Stimulated activated CD8-positive, alpha-beta memory T cell treated with anti-CD3 and anti-CD28 coated beads, Interleukin-12 subunit alpha, Interleukin-12 subunit beta, amount 100 ng/mL, for 24 hours (primary cell): ENCODE data around the gene VIM.

Experiments used
- DNase-seq: peaks from one replicate; pipeline ENCODE4 v3.0.0-alpha.2; 2020; ENCODE audit errors: extremely low read depth

VIM gene

DNA sequence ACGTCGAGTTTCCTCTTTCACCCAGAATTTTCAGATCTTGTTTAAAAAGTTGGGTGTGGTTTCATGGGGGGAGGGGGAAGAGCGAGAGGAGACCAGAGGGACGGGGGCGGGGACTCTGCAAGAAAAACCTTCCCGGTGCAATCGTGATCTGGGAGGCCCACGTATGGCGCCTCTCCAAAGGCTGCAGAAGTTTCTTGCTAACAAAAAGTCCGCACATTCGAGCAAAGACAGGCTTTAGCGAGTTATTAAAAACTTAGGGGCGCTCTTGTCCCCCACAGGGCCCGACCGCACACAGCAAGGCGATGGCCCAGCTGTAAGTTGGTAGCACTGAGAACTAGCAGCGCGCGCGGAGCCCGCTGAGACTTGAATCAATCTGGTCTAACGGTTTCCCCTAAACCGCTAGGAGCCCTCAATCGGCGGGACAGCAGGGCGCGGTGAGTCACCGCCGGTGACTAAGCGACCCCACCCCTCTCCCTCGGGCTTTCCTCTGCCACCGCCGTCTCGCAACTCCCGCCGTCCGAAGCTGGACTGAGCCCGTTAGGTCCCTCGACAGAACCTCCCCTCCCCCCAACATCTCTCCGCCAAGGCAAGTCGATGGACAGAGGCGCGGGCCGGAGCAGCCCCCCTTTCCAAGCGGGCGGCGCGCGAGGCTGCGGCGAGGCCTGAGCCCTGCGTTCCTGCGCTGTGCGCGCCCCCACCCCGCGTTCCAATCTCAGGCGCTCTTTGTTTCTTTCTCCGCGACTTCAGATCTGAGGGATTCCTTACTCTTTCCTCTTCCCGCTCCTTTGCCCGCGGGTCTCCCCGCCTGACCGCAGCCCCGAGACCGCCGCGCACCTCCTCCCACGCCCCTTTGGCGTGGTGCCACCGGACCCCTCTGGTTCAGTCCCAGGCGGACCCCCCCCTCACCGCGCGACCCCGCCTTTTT is at the start of gene VIM:
VIM (plus strand) TSS at position 151 of the 925 bp plus-strand sequence. CDS start 1,182 bp downstream, outside the sequence.
- peak; percentile 55 for DNase-seq

DNA sequence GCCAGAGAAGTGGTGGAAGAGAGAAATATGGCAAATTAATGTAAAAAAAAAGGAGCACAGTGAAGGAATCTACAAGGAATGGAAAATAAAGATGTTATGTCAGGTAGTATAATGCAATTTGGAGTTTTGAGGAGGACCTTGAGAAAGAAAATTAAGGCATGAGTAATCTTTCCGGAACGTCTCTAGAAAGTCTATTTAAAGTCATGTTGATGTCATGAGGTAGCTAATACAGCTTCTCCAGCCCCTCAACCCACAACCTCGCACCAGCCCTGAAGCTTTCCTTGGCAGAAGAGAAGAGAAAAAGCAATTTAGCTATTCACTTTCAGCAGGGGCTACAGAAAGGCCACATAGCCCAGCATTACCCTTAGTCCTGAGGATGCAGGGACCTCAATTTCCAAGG is 49.0 kb upstream of the VIM start:
- DNase-seq, result no peak

DNA sequence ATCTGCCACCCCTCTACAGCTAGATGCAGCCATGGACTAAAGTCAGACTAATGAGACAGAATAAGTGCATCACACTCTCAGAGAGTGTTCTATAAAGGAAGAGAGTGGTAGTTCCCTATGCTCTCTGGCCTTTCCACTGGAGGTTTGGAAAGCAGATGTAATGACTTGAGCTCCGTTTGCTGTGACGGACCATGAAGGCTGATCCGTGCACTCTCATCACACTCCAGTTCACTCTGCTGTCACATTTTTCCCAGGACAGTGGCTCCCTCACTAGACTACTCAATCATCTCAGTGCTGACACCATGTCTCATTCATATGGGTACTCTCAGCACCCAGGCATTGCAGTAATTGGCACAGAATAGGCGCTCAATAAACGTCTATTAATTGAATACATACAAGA is 46.9 kb upstream of the VIM start:
- no peak for DNase-seq

DNA sequence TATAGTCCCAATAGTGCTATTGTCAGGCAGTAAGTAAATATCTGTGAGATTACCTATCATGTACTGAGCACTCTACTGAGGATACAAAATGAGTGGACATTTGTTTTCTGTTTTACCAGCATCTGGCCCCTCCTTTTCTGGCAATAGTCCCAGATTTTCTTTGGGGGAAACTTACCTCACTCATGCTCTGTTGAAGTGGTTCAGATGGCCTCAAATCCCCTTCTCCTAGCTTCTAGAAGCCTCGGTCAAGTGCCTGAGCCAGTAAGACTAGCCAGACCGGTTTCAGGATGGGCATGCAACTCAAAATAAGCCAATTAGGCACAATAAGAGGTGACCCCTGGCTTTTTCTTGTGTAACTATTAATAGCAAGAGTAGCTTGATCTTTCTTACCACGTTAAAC is 46.3 kb upstream of the VIM start:
- no peak for DNase-seq

DNA sequence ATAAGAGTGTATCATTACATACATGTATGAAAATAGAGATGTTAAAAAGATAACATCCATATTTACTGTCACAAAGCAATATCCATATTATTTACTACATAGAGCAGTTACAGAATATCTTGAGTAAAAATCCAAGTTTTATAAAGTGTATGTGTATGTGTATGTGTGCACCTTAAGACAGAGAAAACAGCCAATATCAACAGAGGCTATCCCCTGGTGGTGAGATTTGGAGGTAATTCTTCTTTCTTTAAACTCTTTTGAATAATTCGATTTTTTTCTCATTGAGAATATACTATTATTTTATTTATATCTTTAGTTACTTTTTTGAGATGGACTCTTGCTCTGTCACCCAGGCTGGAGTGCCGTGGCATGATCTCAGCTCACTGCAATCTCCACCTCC is 44.9 kb upstream of the VIM start:
- no peak for DNase-seq

DNA sequence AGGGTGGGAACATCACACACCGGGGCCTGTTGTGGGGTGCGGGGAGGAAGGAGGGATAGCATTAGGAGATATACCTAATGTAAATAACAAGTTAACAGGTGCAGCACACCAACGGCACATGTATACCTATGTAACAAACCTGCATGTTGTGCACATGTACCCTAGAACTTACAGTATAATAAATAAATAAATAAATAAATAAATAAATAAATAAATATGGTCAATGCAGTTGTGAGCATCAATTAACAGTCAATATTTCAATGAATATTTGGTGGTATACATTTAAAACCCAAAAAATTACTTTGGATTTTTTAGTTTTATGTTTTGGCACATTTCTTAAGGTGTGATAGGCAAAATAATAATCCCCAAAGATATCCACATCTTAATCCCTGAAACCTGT is 42.2 kb upstream of the VIM start:
- no peak for DNase-seq

DNA sequence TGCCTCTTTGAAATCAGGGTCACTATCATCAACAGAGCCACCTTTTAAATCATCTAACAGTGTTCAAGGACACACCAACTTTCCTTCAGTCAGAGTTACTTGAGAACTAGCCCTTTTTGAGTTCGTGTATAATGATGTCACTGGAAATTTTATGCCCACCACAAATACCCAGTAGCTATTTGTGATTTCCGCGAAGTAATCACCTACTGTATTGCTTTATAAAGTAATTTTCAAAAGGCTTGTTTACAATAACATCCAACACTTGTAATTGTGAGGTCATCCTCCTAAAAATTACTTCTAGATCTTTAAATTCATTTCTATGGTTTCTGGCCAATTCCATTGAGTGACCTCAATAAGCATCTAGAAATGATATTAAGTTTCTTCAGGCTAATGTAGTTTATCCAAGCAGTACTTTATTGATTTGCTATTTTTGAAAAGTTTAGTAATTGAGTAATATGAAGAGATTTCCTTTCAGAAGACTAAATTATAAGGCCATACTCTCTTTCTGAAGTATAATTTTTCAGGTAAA is 39.3 kb upstream of the VIM start:
- DNase-seq, result no peak

DNA sequence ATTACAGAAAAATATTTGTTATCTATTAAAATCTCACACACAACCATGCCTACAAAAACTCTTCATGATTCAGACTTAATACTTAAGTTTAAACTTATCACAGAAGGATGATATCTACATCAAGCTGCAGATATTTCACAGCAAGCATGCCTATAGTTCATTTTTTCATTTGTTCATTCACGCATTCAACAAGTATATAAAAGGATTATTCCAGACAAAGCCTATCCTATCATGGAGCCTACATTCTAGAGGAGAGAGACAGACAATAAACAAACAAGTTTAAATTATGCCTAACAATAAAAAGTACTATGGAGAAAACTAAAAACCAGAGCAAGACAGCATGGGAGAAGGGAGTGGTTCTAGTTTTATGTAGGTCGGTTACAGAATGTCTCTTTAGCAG is 37.4 kb upstream of the VIM start:
- DNase-seq, result no peak

DNA sequence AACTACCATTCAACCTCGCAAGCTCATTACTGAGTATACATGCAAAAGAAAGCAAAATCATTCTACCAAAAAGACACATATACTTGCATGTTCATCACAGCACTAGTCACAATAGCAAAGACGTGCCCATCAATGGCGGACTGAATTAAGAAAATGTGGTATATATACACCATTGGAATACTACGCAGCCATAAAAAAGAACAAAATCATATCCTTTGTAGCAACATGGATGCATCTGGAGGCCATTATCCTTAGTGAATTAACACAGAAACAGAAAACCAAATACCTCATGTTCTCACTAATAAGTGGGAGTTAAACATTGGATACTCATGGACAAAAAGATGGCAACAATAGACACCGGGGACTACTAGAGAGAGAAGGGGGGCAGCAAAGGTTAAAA is 33.0 kb upstream of the VIM start:
- DNase-seq, result no peak

DNA sequence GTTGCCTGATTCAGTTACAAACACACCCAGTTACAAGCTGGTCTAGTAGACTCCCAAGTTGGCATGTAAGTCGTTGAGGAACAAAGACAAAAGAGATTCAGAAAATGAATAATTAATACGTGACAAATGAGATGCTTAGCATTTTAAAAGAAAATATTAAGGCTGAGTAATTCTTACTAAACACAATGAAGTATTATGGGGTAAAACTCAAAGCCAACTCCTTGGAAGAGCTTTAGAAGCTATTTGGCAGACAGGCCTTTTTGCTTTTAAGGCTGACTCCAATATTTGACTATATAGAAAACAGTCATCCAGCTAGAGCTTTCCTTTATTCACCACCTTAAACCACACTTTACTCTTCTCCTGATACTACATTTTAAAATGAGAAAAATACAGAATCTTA is 32.0 kb upstream of the VIM start:
- no peak for DNase-seq

DNA sequence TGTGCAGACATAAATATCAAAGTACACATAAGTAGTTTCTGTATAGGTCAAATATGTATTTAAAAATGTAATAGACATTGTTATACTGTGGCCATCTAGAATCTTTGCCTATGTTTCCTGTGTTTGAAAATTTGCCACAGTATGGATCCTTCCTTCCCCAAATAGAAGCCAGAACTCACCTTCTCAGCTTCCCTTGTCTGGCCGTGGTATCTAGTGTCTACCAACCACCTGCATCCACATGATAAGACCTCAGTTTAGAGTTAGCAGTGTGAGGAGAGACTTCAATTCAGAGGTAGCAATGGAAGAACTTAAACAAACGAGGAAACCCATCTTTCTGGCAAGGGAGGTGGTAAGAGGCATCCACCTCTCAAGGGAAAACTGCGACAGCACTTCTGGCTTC is 31.5 kb upstream of the VIM start:
- DNase-seq, result no peak

DNA sequence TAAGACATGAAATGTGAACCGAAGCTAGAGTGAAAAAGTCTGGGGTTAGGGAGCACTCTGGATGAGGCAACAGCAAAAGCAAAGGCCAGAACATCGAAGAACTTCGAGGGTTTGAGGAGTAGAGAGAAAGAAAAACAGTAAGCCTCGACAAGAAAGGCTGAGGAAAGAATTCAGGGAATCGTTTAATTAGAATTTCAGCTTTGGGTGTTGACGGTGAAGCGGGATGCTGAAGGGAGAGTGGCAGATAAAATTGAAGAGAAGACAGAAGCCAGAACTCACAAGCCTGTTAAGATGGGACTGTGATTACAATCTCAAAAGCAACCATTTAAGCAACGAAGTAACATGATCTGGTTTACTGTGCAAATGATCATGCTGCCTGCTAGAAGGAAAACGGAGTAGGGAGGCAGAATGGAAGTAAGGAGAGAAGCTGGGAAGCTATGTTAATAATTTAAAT is 28.7 kb upstream of the VIM start:
- DNase-seq, result no peak

DNA sequence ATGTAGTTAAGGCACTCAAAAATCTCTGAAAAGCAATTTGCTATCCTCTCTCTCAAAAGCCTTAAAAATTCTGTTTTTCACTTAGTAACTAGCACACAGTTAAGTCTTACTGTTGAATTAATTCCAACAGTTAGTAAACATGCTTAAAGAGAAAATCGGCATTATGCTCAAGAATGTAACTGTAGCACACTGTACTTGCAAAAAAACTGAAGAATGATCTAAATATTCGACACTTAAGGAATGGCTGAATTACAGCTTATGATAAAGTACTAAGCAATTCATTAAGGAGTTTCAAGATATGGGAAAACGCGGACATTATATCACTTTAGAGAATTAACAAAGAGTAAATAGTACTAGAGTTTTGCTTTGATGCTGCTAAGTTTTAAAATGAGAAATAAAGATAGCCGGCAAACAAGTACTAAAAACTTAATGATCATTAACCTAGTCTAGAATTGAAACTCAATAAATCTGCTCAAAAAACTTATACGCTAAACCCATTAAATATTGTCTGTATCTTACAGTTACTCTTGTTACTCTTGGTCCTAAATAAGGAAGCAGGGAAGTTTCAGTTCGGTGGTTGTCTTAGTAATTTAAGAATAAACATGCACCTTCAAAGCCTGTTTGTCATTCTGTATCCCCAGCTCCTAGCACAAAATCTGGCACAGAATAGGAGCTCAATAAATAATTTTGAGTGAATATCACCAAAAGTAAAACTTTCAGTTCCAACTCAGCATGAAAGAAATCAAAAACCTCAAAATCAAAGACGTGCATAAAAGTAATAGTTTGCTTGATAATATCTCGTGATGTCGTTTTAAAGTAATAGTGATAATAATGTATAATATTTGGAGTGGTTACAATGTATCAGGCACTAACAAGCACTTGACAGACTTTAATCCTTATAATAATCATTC is 27.8 kb upstream of the VIM start:
- no peak for DNase-seq

DNA sequence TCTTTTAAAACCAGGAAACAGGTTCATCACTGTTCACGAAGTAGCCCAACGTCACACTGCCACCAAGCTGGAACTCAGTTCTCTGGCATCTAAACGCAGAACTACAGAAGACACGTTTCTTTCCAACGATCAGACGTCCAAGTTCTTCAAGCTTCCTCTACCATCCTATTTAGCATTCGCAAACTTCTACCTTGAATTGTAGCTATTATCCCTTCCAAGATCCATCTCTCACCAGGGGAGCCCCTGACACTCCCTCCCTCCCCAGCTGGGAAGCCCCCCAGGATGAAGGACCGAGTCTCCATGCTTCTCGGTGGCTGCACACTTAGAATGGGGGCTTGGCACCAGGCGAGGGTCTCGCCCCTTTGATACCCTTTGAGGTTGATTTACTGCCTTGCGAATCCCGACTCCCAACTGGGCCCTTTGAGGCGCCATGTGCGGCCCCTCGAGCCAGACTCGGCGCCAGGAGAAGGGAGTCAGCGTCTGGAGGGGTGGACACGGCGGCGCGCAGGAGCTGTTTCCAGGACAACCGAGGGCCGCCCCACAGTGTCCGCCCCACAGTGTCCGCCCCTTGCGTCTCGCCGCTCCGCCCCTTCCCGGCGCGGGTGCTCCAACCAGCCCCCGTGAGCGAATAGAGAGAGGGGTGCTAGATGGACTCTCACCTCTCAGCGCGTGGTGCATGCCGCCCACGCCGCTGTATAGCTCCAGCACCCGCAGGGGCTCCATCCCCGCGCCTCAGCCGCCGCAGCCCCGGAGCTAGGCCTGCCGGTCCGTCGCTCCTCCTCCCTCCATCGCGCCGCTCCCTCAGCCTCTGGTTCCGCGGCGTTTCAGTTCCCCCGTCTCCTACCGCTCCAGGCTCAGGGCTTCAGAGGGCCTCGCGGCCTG is 26.9 kb upstream of the VIM start, which contains the start of gene TRDMT1:
TRDMT1 (minus strand) TSS at position 761 of the 882 bp plus-strand sequence; CDS start at position 723, 38 bp downstream.
- peak; percentile 49 for DNase-seq

DNA sequence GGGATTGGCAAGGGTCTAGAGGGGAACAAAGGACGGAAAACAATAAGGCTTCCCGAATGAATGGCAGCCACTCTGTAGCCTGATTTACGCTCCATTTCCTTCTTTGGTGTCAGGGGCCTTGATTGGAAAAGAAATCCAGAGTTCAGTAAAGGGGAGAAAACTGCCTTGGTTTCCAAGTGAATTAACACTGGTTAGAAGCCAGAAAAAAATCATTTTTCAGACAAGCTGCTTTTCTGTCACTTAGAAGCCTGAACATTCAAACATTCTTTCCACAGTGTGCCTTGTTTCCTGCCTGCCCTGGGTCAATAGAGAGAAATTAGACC is 26.3 kb upstream of the VIM start:
- no peak for DNase-seq

DNA sequence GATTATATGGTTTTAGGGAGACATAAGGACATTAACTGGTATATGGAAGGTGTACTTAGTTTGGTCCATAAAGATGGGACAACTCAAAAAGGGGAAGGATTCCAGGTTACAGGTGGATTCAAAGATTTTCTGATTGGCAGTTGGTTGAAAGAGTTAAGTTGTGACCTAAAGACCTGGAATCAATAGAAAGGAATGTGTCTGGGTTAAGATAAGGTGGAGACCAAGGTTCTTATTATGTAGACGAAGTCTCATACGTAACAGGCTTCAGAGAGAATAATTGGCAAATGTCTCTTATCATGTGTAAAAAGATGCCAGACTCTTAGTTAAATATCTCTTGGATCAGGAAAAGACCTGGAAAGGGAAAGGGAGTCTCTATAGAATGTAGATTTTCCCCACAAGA is 25.5 kb upstream of the VIM start:
- no peak for DNase-seq

DNA sequence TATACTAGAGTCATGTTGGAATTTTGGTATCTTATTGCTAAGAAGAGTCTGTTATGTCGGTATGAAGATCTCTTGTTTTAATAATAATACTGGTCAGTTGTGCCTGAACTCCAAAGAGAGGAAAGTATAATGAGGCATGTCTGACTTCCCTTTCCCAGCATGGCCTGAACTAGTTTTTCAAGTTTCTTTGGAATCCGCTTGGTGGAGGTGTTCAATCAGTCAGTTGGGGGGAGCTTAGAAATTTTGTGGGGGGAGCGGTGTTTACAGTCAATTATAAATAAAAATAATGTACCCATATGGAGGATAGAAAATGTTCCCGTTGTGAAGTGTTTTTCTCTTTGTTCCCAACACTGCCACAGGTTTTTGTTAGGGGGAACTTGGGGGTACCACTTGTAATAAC is 25.0 kb upstream of the VIM start:
- DNase-seq, result no peak

DNA sequence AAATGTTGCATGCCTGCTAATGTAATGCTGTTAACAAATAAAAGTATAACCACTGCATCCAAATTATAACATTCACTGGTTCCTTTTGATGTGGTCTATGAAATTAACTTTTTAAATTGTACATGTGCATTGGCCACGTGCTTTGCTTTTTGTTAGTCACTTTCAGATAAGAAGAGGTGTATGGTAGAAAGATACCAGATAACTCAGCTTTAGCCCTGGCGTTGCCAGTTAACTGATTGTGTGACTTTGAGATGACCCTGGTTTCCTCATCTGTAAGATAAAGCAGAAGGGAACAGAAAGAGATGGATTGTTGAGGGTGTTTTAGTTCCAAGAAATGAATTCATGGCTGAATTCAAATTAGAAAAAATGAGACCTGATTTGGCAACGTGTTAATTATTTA is 24.6 kb upstream of the VIM start:
- DNase-seq, result no peak

DNA sequence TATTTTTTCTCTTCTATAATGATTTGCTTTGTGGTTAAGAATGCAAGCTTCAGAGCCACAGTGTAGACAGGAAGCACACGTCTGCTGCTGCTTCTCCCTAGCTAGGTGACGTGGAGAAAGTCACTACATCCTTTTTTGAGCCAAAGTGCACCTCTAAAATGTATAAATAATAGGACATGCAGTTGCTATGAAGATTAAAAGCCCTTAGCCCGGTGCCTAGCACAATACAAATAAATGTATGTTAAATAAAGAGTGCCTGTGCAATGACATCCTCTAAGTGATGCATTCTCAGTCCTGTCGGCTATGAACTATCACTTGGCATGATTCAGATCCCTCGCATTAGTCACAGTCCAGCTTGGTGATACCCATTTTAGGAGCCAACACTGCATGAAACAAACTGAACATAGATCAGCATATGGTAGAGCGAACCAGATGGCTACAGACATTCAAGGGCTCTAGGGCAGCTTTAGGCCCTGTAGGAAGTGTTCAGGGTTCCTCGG is 21.8 kb upstream of the VIM start:
- DNase-seq, result no peak

DNA sequence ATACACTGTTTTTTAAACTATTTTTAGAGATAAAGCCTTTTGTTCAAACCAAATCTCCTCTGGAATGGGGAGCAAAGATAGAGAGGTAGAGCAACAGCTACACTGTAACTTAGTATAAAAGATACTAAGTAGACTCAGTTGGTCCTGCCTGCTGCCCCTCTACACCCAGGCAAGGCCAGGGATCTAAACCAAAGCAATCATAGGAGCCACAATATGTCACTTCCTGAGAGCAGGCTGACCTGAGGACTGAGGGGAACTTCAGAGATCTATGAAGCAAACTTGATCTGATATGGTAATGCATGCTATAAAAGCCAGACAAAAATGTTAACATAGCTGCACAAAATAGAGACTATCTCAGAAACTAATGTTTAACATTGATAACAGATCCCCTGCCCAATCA is 19.6 kb upstream of the VIM start:
- DNase-seq, result no peak

DNA sequence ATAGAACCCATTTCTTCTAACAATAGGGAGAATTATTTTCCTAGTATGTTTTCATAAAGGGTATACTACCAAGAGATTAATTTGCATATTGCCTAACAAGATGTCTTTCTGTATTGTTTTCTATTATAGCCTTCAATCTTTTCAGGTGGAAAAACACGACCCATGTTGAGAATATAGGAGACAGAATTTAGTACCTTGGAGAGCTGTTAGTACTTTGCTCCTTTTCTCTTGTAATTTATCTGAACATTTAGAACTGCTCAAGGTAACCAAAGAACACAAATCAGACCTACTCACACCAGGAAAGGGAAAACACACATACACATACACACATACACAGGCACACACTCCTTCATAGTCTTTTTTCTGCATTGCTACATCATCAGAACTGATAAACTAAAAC is 18.7 kb upstream of the VIM start:
- DNase-seq, result no peak
